ENCODE results near the gene MAPK8IP2. TPM values are rescaled to one million over a fixed set of nuclear protein-coding genes. Genes with fewer than 3 reads are reported as not detected.

Gene MAPK8IP2
- under 1 TPM; 0.50 to 0.65 TPM for total RNA-seq

DNA sequence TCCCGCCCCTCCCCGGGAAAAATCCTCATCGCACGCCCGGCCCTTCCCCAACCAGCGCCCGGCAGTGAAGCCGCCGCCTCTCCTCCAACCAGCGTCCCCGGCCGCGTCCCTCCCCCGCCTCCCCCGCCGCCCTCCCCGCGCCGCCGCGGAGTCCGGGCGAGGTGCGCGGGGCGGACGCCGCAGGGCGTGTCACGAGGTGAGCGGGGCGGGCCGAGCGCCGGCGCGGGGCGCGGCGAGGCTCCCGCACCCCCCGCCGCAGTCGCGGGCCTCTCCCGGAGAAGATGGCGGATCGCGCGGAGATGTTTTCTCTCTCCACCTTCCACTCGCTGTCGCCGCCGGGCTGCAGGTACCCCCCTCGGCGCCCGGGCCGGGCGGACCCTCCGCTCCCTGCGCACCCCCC, at the start of gene MAPK8IP2:
TSS of gene MAPK8IP2 (plus strand) at position 256 of the 400 bp plus-strand sequence. CDS start at position 282, 26 bp downstream.
- Mint-ChIP-seq H3K4me1 (no peaks in the 10 kb centered on the region), H3K27ac (no peak within 1 kb of the TSS), H3K27me3 (peaks cover 27% of the 10 kb centered on the region), H3K4me3 (peak within 1 kb of the TSS; percentile 44), H3K36me3 (ENCODE audit: low read depth) (peaks cover 10% of the 10 kb centered on the region), H3K9me3 (no peaks in the 10 kb centered on the region)
- peak; percentile 43 for ATAC-seq (replicated peaks)

GRCh38 chr22:50551160-50551752, 49.3 kb upstream of the MAPK8IP2 start:
- Mint-ChIP-seq H3K9me3 (no peaks in the 10 kb centered on the region), H3K4me1 (no peaks in the 10 kb centered on the region), H3K27ac (no peak overlapping the region), H3K36me3 (ENCODE audit: low read depth) (no peaks in the 10 kb centered on the region), H3K27me3 (no peaks in the 10 kb centered on the region), H3K4me3 (peak overlapping the region; percentile 77)
- no peak for ATAC-seq (replicated peaks)

DNA sequence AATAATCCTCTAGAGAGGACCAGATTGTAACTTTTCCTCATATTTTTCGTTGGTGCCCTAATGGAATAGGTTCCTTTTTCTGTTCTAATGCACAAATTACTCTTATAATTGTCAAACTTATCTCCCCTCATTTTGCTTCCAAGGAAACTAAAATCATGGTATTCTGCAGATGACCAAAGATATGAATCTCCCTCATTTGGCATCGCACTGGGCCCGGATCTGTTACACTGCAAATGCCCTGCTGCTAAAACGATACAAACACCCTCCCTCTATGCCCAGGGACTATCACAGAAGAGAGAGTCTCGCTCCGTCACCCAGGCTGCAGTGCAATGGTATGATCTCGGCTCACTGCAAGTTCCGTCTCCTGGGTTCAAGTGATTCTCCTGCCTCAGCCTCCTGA, 47.3 kb upstream of the MAPK8IP2 start:
- Mint-ChIP-seq H3K27ac (no peak overlapping the region), H3K9me3 (no peaks in the 10 kb centered on the region)

GRCh38 chr22:50556703-50557102, 43.9 kb upstream of the MAPK8IP2 start:
- no peaks in the 10 kb centered on the region for H3K9me3 Mint-ChIP-seq
- no peaks in the 10 kb centered on the region for H3K36me3 Mint-ChIP-seq (ENCODE audit: low read depth)
- H3K27ac Mint-ChIP-seq, result no peak overlapping the region
- no peaks in the 10 kb centered on the region for H3K27me3 Mint-ChIP-seq
- H3K4me3 Mint-ChIP-seq, result no peak overlapping the region
- peaks cover 9% of the 10 kb centered on the region for H3K4me1 Mint-ChIP-seq
- no peak for ATAC-seq (replicated peaks)

More for the DNA sequence above, 47.3 kb upstream of the MAPK8IP2 start:
- Mint-ChIP-seq H3K4me1 (no peaks in the 10 kb centered on the region), H3K27me3 (no peaks in the 10 kb centered on the region), H3K4me3 (no peak overlapping the region), H3K36me3 (ENCODE audit: low read depth) (no peaks in the 10 kb centered on the region)
- no peak for ATAC-seq (replicated peaks)

- Mint-ChIP-seq H3K9me3 (no peaks in the 10 kb centered on the region), H3K4me1 (peaks cover 17% of the 10 kb centered on the region), H3K27ac (no peak overlapping the region), H3K36me3 (ENCODE audit: low read depth) (no peaks in the 10 kb centered on the region), H3K4me3 (no peak overlapping the region), H3K27me3 (no peaks in the 10 kb centered on the region)
- ATAC-seq (replicated peaks), result no peak
Measured at GRCh38 chr22:50560034-50560433, 40.6 kb upstream of the MAPK8IP2 start.

GRCh38 chr22:50561401-50562358, 38.9 kb upstream of the MAPK8IP2 start:
- Mint-ChIP-seq H3K36me3 (ENCODE audit: low read depth) (no peaks in the 10 kb centered on the region), H3K4me3 (peak overlapping the region; percentile 66), H3K27me3 (no peaks in the 10 kb centered on the region), H3K27ac (peak overlapping the region; percentile 53), H3K4me1 (peaks cover 17% of the 10 kb centered on the region), H3K9me3 (no peaks in the 10 kb centered on the region)
- ATAC-seq (replicated peaks), result no peak

- Mint-ChIP-seq H3K27ac (peak within 1 kb of the TSS; percentile 79), H3K27me3 (no peaks in the 10 kb centered on the region), H3K9me3 (no peaks in the 10 kb centered on the region), H3K36me3 (ENCODE audit: low read depth) (no peaks in the 10 kb centered on the region), H3K4me1 (peaks cover 17% of the 10 kb centered on the region), H3K4me3 (peak within 1 kb of the TSS; percentile 91)
- ATAC-seq (replicated peaks), result peak; percentile 99
Measured at GRCh38 chr22:50562523-50563412, 37.8 kb upstream of the MAPK8IP2 start, which contains the start of gene SYCE3. SYCE3 (minus strand) TSS chr22:50562919; CDS start chr22:50556405, 6,514 bp downstream.

- peak overlapping the region; percentile 79 for H3K27ac Mint-ChIP-seq
Measured at GRCh38 chr22:50563413-50564160, 37.0 kb upstream of the MAPK8IP2 start.

DNA sequence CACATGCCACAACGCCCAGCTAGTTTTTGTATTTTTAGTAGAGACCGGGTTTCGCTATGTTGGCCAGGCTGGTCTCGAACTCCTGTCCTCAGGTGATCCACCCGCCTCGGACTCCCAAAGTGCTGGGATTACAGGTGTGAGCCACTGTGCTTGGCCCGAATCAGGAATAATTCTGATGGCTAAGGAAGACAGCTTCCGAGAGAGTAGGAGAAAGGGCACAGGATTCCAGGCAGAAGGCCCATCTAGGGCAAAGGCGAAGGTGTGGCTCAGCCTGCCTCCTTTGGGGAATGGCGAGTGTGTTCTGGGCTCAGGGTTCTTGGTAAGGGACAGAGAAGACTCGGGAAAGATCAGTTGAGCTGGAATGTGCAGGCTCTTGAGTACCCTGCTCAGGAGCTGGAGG, 36.3 kb upstream of the MAPK8IP2 start:
- peaks cover 17% of the 10 kb centered on the region for H3K4me1 Mint-ChIP-seq
- H3K9me3 Mint-ChIP-seq, result no peaks in the 10 kb centered on the region
- H3K36me3 Mint-ChIP-seq (ENCODE audit: low read depth), result peaks cover 9% of the 10 kb centered on the region
- H3K27me3 Mint-ChIP-seq, result no peaks in the 10 kb centered on the region
- peak overlapping the region; percentile 91 for H3K4me3 Mint-ChIP-seq
- no peak for ATAC-seq (replicated peaks)
- no peak overlapping the region for H3K27ac Mint-ChIP-seq

More at GRCh38 chr22:50563413-50564160, 37.0 kb upstream of the MAPK8IP2 start:
- Mint-ChIP-seq H3K36me3 (ENCODE audit: low read depth) (peaks cover 2% of the 10 kb centered on the region), H3K4me1 (peaks cover 17% of the 10 kb centered on the region), H3K4me3 (peak overlapping the region; percentile 91), H3K9me3 (no peaks in the 10 kb centered on the region), H3K27me3 (no peaks in the 10 kb centered on the region)
- ATAC-seq (replicated peaks), result no peak

- Mint-ChIP-seq H3K9me3 (no peaks in the 10 kb centered on the region), H3K27ac (no peak overlapping the region)
- ATAC-seq (replicated peaks), result no peak
Measured at GRCh38 chr22:50567721-50568252, 32.8 kb upstream of the MAPK8IP2 start.

GRCh38 chr22:50568626-50569025, 32.0 kb upstream of the MAPK8IP2 start:
- no peak for ATAC-seq (replicated peaks)
- no peaks in the 10 kb centered on the region for H3K4me1 Mint-ChIP-seq

More at GRCh38 chr22:50567721-50568252, 32.8 kb upstream of the MAPK8IP2 start:
- Mint-ChIP-seq H3K36me3 (ENCODE audit: low read depth) (peaks cover 31% of the 10 kb centered on the region), H3K4me1 (peaks cover 6% of the 10 kb centered on the region), H3K27me3 (no peaks in the 10 kb centered on the region), H3K4me3 (no peak overlapping the region)

GRCh38 chr22:50569041-50569459, 31.5 kb upstream of the MAPK8IP2 start:
- Mint-ChIP-seq H3K36me3 (ENCODE audit: low read depth) (peaks cover 31% of the 10 kb centered on the region), H3K27ac (no peak overlapping the region), H3K4me3 (no peak overlapping the region), H3K9me3 (no peaks in the 10 kb centered on the region), H3K4me1 (no peaks in the 10 kb centered on the region), H3K27me3 (no peaks in the 10 kb centered on the region)
- ATAC-seq (replicated peaks), result no peak

More at GRCh38 chr22:50568626-50569025, 32.0 kb upstream of the MAPK8IP2 start:
- Mint-ChIP-seq H3K4me3 (no peak overlapping the region), H3K27me3 (no peaks in the 10 kb centered on the region), H3K27ac (no peak overlapping the region), H3K36me3 (ENCODE audit: low read depth) (peaks cover 31% of the 10 kb centered on the region), H3K9me3 (no peaks in the 10 kb centered on the region)

DNA sequence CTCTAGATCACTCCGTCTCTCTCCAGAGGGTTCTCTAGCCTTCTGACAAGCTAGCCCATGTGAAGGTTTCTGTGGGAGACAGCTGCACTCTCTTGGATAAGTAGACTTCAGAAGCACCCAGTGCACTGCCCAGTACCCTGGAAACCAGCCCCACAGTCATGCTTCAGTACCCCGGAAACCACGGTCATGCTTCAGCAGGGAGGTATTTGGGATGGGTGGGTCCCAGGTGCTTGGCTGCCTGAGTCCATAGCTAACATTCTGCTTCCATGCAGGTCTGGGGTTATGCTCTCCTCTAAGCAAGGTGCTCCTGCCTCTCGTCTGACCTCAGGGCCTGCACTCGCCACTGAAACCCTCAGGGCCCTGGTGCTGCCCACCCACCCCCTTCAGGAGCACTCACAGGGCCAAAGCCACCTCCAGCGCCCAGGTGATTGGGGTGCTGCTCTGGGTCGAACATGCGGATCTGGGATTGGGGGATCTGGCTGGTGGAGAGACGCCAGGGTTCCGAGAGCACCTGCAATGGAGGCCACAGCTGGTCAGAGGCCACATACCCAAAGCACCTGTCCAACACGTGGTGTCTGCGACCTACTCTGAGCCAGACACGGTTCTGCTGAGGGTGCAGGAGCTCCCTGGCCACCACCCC, 30.6 kb upstream of the MAPK8IP2 start:
- Mint-ChIP-seq H3K27me3 (no peaks in the 10 kb centered on the region), H3K4me3 (no peak overlapping the region), H3K9me3 (no peaks in the 10 kb centered on the region), H3K27ac (no peak overlapping the region), H3K36me3 (ENCODE audit: low read depth) (peaks cover 31% of the 10 kb centered on the region), H3K4me1 (no peaks in the 10 kb centered on the region)
- ATAC-seq (replicated peaks), result no peak
